Activated CD4-positive, alpha-beta T cell treated with anti-CD3 and anti-CD28 coated beads for 4 hours (primary cell): ENCODE measurements around the gene MINDY2.
"Not testable (repeated sequence)": the region's sequence is repeated elsewhere in the genome, so short reads cannot be mapped to it uniquely, and the experiment has no call there.

Experiments
- DNase-seq, 2 donors: peaks; one replicate each; pipeline ENCODE4 v3.0.0-alpha.2; 2020

MINDY2 gene

DNA sequence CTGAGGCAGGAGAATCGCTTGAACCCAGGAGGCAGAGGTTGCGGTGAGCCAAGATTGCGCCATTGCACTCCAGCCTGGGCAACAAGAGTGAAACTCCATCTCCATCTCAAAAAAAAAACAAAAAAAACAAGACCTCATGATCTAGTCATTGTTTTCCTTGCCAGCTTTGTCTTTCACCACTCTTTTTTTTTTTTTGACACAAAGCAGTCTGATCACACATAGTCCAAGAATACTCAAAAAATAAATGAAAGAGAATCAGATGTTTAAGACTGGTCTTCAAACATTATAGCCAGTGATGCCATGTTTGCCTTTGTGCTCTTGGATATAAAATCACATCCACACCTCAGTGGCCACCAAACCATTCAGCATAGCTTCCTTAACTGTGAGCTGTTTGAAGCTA lies 15.8 kb upstream of the MINDY2 start:
- no peak for DNase-seq

DNA sequence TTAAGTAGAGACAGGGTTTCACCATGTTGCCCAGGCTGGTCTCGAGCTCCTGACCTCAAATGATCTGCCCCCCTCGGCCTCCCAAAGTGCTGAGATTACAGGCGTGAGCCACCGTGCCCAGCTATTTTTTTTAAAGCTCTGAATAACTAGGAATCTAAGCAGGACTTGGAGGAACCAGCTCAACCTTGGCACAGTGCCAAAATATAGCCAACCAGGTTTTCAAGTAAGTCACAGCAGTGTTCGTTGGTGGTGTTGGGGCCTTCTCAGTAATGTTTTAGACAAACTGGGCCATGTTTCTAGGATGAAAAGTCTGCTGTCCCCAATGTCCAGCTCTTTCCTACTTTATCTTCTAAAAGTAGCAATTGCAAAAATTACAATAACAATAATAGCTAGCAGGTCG lies 15.1 kb upstream of the MINDY2 start:
- DNase-seq = no peak

DNA sequence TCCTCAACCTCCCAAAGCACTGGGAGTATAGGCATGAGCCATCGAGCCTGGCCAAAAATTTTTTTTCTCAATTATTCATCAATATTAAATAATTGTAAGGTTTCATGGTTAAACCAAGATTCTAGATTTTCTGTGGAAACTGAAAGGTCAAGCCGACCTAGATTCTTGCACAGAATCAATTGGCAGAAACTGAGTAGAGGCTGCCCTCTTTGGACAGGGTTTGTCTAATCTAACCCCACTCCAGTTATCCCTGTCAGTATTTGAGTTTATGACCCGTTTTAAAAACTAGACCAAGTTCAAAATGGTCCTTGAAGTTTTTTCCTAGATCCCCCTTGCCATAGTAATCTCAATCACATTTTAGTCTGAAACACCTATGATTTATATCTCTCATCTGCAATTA lies 13.0 kb upstream of the MINDY2 start:
- DNase-seq = no peak

- no peak for DNase-seq
These were observed 10.6 kb upstream of the MINDY2 start for GRCh38 chr15:58760385-58761009.

DNA sequence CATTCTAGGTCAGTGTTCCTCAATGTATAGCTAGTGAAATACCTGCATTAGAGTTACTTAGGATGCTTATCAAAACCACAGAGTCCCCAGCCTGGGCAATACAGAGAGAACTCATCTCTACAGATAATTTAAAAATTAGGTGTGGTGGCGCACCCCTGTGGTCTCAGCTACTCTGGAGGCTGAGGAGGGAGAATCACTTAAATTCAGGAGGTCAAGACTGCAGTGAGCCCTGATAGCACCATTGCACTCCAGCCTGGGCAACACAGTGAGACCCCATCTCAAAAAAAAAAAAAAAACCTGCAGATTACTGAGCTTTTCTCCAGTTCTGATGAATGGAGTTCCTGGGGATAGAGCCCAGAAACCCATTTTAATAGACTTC lies 10.1 kb upstream of the MINDY2 start:
- DNase-seq = peak; percentile 14

DNA sequence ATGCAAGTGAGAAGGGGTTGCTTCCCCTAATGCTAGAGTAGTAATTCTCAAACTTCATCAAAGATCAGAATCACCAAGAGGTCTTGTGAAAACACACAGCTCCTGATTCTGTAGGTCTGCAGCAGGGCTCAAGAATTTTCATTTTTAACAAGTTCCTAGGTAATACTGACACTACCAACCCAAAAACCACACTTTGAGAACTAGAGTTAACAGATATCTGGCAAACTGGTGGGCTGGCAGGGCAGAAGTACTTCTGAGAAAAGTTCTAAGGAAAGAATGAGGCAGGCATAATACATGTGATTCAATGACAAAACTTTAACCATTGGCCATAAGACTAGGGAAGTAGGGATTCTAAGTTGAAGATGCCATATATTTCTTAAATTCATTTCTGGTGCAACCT lies 8.8 kb upstream of the MINDY2 start:
- DNase-seq = no peak

DNA sequence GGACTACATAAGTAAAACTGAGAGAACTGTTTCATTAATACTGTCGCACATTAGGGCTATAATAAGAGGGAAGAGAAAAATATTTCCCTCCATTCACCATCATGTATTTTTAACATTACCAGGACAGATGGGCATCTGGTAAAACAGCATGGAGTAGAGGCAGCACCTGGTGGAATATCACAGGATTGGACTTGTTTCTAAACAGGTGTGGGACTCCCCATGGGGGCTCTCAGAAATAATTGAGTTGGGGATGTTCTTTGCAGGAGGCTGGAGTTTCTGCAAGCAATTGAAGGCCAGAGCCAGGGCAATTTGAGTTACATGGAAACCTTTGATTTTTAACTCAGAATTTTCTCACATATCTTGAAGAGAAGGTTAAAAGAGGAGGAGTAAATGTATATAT lies 8.4 kb upstream of the MINDY2 start:
- DNase-seq = no peak

- DNase-seq = no peak
These were observed 6.6 kb upstream of the MINDY2 start for GRCh38 chr15:58764468-58764867.

DNA sequence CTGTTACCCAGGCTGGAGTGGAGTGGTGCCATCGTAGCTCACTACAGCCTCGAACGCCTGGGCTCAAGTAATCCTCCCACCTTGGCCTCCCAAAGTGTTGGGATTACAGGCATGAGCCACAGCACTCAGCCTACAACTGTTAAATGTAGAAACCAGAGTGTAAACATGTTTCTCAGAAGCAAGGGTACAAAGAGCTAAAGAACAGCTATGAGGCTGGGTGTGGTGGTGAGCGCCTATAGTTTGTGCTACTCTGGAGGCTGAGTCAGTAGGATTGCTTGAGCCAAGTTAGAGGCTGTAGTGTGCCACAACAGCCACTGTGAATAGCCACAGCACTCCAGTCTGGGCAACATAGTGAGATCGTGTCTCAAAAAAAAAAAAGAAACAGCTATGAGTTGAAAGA lies 4.8 kb upstream of the MINDY2 start:
- no peak for DNase-seq

GRCh38 chr15:58768601-58769004 lies 2.5 kb upstream of the MINDY2 start:
- DNase-seq = not testable (repeated sequence)

DNA sequence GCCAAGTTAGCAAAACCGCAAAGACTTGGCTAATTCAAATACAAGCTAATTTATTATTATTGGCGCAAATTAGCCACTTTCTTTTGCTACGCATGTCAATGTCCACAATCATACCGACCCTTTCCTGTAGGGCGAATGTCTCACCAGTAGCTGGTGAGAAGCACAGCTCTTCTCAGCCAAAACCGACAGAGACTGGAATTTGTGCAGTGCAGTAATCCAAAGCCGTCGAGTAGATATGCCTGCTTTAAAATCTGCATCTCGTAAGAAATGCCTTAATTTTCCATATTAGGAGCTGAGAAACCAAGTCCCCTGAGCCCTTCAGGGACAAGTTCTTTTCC lies 614 bp upstream of the MINDY2 start:
- peak in 1 of 2 donors; percentile 9 for DNase-seq

- DNase-seq = peak in 1 of 2 donors; percentile 16
These were observed 634 bp downstream of the MINDY2 start for GRCh38 chr15:58771621-58772250.

DNA sequence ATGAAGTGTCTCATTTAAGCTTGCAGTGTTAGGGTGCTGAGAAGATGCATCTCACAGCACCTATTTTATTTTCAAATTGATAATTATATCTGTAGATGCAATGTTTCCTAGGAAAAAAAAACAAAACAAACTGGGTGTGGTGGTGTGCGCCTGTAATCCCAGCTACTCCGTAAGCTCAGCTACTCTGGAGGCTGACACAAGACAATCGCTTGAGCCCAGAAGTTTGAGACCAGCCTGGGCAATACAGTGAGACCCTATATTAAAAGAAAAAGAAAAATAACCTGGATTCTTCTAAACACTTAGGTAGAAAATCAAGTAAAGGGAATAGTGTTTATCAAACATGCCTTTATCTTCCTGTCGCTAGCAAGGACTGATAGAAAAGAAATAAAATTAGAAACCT lies 1.9 kb downstream of the MINDY2 start:
- DNase-seq = no peak

DNA sequence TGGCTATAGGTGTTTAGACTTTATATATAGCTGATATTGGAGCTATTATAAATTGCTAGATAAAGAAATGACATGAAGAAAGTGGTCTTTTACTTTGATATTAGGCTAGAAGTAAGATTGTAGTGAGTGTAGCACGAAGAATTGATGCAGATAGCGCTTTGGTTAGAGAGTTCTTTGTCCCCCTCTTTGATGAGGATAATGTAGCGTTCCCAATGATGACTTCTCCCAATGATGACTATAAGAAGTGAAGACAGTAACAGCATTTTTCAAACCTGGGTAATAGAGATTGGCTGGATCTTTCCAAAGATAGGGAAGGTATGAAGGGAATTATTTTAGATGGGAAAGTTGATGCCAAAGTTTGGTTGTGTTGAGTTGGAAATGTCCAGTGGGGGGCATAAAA lies 4.3 kb downstream of the MINDY2 start:
- DNase-seq = no peak

GRCh38 chr15:58777107-58777506 lies 6.0 kb downstream of the MINDY2 start:
- no peak for DNase-seq

DNA sequence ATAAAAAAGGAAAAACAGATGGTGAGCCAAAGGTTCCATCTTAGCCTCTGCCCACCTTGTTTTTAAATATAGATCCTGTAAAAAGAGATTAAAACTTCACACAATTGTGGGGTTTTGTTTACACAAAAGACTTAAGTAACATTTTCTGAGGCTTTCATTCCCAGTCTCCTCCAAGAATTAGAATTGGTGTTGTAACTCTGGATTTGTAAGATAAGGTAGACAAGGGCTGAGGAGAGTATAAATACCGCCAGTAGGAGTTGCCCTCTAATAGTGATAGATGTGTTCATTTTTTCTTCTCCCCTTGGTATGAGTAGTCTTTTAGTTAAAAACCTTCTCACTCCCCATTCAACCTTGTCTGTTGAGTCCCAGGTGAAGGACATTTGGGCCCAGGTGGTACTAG lies 8.5 kb downstream of the MINDY2 start:
- no peak for DNase-seq

- DNase-seq = no peak
These were observed 14.3 kb downstream of the MINDY2 start for GRCh38 chr15:58785355-58785754.

DNA sequence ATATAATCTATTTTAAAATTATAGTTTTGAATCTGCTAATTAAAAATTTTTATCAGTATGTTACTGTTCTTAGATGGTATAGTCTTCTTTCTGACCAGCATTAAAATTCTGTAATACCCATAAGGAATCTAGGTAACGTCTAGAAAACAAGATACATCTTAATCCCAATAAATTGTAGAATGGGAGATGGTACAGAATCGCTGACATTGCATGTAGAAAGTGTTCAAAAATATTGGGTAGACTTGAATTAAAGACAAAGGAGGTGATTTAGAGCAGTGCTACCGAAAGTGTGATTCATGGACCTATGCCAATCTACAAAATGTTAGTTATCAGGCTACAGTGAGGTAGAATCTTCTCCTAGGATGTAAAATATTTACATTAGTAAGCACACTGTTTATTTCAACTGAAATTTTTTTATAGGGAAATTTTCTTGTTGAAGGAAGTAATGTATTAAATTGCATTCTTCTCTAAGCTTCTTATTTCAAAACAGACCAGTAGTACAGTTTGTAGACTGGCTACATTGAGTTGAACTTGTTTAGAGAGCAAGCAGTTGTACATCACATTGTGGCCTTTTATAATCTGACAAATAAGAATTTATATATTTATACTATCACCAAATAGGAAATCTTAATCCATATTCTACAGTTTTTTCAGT lies 17.1 kb downstream of the MINDY2 start:
- DNase-seq = no peak

DNA sequence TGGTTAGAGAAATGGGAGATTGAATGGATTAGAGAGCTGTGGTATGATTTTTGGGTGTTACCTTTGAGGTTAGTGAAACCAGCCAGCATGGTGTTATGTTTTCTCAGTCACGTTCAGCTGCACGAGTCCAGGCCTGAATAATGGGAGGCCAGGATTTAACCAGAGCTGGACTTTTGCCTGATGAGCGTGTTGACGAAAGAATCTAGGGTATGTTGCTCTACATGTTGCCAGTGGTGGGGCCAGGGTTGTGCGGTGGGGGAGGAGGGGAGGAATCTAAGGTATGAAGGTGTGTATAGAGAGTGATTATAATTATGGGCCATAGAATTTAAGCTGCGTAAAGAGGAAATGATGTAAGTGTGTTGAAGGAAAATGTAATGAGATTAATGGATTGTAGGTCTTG lies 22.8 kb downstream of the MINDY2 start:
- no peak for DNase-seq

DNA sequence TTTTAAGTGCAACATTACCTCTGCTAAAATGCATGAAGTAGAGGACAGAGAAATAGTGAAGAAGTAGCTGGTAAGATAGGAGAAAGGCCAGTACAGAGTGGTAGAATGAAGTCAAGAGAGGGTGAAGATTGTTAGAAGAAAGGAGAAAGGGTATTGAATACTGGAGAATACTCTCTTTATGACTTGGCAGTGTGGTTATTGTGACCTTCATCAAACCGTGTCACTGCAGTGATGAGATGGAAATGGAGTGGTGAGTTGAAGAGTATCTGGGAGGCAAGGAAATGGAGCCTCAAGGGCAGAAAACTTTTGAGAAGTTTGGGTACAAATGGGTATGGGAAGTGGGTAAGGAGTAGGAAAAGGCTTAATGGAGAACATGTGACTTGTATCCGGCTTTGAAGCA lies 24.7 kb downstream of the MINDY2 start:
- no peak for DNase-seq

DNA sequence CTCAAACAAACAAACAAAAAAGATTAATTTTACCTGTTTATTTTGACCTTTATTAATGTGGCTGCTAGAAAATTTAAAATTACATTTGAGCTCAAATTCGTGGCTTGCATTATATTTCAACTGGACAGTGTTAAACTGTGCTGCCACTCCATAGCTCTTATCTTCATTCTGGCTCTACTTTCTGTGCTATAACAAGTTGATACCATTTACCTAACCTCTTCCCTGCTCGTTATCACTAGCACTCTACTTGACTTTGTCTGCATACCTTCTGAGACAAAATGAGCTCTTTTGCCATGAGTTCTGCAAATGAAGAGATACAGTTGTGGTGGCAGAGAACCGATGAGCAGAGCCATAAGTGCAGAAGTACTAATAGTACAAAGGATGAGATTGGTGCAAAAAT lies 26.4 kb downstream of the MINDY2 start:
- no peak for DNase-seq

GRCh38 chr15:58805095-58805494 lies 34.0 kb downstream of the MINDY2 start:
- DNase-seq = no peak

GRCh38 chr15:58823267-58823666 lies 52.2 kb downstream of the MINDY2 start:
- DNase-seq = not testable (repeated sequence)

DNA sequence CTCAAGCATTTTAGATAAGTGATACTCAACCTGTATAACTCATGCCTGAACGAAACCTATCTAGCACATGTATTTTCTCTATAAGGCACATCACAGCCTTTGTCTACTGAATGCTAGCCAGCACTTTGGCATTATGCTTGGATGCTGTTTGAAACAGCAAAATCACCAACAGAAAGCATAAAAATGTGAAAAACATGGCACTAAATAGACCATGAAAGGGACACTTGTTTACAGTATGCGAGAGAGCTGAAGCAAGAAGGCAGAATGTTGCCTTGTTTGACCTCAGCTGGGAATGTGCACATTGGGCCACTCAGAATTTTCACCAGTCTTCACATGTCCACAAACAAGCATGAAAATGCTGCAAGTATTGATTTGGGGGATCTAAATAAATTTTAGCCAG lies 59.5 kb downstream of the MINDY2 start:
- DNase-seq = no peak
